Activated CD8-positive, alpha-beta memory T cell treated with anti-CD3 and anti-CD28 coated beads, Interleukin-2, amount 10 ng/mL, durations not matched to agents 7 days and 5 days (primary cell): ENCODE results near the gene OR4F15. TPM values are rescaled to one million over a fixed set of nuclear protein-coding genes. Genes with fewer than 3 reads are reported as not detected.
"Not testable (repeated sequence)": the region's sequence is repeated elsewhere in the genome, so short reads cannot be mapped to it uniquely, and the experiment has no call there.

Experiments used
- ATAC-seq: fragments of 150-1000 bp; cut with Tn5 transposase; one replicate; pipeline ENCODE4 v1.10.0; 2021; ENCODE audit warnings: moderate library complexity
- CTCF ChIA-PET: fragments of 350-600 bp; sonication (Branson Sonifier 250); formaldehyde crosslinking; loops from one replicate; lab custom pipeline; 2021; ENCODE audit warnings: antibody characterized with exemption; lab: Charles Lee
- DNase-seq: peaks from one replicate; pipeline ENCODE4 v3.0.0-alpha.2; 2020
- H3K27ac Mint-ChIP-seq: one replicate; pipeline ENCODE4 v1.8.0; 2021; ENCODE audit warnings: mild to moderate bottlenecking, mixed read lengths
- H3K27me3 Mint-ChIP-seq: one replicate; pipeline ENCODE4 v1.8.0; 2021; ENCODE audit warnings: mixed read lengths
- H3K36me3 Mint-ChIP-seq: one replicate; pipeline ENCODE4 v1.8.0; 2021; ENCODE audit warnings: mild to moderate bottlenecking, mixed read lengths
- H3K4me1 Mint-ChIP-seq: one replicate; pipeline ENCODE4 v1.8.0; 2021; ENCODE audit warnings: mixed read lengths
- H3K4me3 Mint-ChIP-seq: one replicate; pipeline ENCODE4 v1.8.0; 2021; ENCODE audit warnings: mild to moderate bottlenecking, moderate library complexity, mixed read lengths
- H3K9me3 Mint-ChIP-seq: one replicate; pipeline ENCODE4 v1.8.0; 2022; ENCODE audit warnings: low read depth, mixed read lengths
- total RNA-seq, 2 experiments: library from RNA; stranded (reverse); gene quantifications; one replicate each; pipeline ENCODE4 v1.2.3, GENCODE V29; 2021

The OR4F15 gene
- total RNA-seq, 2 experiments from 2014 or later, result not detected

DNA sequence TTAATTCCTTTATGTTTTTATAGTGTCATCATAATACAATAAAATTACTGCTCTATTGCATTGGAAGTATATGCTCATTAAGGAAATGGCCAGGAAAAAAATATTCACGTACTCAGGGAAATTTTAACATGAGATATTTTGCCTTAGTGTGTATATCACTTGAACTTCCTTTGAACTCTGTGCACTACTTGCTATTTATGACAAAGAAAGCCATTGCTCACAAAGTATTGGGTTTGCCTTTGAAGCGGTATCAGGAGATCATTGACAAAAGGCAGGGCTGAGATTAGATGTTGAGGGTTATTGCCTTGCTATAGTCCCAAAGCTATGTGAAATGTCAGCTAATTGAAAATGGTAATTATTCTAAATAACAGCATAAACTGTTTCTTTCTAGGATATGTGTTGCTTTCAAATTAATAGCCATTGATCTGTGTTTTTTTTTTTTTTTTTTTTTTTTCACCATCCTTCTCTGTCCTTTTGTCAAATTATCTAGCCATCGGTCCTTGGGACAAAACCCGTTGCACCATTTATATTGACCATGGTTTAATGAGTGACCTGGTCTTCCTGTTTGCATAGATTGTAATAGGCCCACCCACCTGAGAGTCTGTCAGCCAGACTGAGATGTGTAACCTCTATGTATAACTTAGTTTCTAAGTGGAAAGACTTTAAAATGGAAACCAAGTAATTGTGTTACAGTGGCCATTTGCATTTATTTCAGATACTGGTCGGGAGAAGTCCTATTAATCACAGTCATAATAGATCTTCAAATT is 23.3 kb upstream of the OR4F15 start:
- H3K27ac Mint-ChIP-seq, CTCF ChIA-PET: not testable (repeated sequence)

DNA sequence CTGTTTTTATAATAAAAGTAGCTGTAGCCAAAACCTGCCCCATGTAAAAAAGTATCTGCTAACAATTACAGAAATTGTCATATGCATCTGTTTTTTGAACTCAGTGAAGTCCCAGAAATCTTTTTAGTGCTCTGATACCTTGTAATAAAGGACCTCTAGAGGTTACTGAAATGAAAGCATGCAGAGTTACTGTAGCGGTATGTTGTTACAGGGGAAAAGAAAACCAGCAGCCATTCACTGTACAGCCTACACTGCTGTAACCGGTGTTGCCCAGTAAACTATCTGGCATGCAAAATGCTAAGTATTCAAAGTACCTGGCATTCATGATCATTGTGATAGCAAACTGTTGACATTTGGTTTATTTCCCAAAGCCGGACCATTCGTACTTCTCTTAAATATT is 21.3 kb upstream of the OR4F15 start:
- H3K27ac Mint-ChIP-seq, ATAC-seq, H3K4me3 Mint-ChIP-seq, H3K4me1 Mint-ChIP-seq, DNase-seq, H3K9me3 Mint-ChIP-seq, H3K36me3 Mint-ChIP-seq, CTCF ChIA-PET: not testable (repeated sequence)
- peaks cover 11% of the 10 kb centered on the region for H3K27me3 Mint-ChIP-seq

More for the DNA sequence above, 23.3 kb upstream of the OR4F15 start:
- not testable (repeated sequence) for H3K4me3 Mint-ChIP-seq, DNase-seq, H3K4me1 Mint-ChIP-seq, H3K36me3 Mint-ChIP-seq, H3K9me3 Mint-ChIP-seq, ATAC-seq
- peaks cover 17% of the 10 kb centered on the region for H3K27me3 Mint-ChIP-seq

DNA sequence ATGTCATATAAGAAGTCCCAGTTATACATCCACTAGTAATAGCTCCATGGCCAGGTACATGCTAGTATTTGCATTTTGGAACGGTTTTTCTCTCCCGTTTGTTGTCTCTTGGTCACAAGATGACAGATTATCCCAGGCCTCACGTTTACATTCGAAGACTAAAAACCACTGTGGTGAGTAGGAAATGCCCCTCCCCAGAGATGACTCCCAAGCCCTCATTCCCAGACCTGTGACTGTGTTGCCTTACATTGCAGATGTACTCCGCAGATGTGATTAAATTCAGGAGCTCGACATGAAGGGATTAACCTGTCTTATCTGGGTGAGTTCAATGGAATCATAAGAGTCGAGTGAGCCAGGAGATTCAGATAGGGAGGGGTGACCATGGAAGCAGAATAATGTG is 18.0 kb upstream of the OR4F15 start:
- CTCF ChIA-PET, result not testable (repeated sequence)

DNA sequence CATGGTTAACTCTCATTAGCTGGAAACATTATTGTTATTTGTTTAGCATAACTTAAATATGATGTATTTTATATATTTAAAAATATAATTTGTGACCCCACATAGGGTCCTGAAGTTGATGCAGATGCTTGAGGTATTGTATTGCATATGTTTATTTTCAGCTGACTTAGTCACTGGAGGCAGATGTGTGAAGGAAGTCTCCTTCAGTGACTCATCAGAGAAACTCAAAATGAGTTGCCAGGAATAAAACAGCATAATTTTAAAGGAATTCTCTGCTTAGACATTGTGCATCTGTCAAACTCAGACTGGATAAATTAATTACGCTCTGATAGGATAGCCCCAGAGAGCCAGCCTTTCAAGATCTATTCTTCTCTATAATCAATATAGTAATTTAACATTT is 16.5 kb upstream of the OR4F15 start:
- Mint-ChIP-seq H3K27me3 (peaks cover 5% of the 10 kb centered on the region), H3K9me3 (no peaks in the 10 kb centered on the region), H3K4me3 (no peak overlapping the region), H3K36me3 (no peaks in the 10 kb centered on the region), H3K27ac (no peak overlapping the region), H3K4me1 (no peaks in the 10 kb centered on the region)
- DNase-seq (no peak), ATAC-seq (no peak)
- CTCF ChIA-PET, result no interaction called here

More for the DNA sequence above, 18.0 kb upstream of the OR4F15 start:
- H3K27me3 Mint-ChIP-seq, H3K9me3 Mint-ChIP-seq, H3K27ac Mint-ChIP-seq, H3K36me3 Mint-ChIP-seq, H3K4me1 Mint-ChIP-seq, DNase-seq, H3K4me3 Mint-ChIP-seq, ATAC-seq: not testable (repeated sequence)

DNA sequence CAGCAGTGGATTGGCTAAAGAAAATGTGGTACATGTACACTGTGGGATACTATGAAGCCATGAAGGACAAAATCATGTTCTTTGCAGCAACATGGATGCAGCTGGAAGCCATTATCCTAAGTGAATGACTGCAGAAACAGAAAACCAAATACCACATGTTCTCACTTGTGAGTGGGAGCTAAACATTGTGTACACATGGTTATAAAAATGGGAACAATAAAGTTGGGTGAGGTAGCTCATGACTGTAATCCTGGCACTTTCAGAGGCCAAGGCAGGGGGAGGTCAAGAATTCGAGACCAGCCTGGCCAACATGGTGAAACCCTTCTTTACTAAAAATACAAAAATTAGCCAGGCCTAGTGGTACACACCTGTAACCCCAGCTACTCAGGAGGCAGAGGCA is 12.3 kb upstream of the OR4F15 start:
- ATAC-seq (no peak), DNase-seq (no peak)
- H3K27ac Mint-ChIP-seq, result no peak overlapping the region
- no peaks in the 10 kb centered on the region for H3K36me3 Mint-ChIP-seq
- no peaks in the 10 kb centered on the region for H3K9me3 Mint-ChIP-seq
- no peak overlapping the region for H3K4me3 Mint-ChIP-seq
- CTCF ChIA-PET, result no interaction called here
- no peaks in the 10 kb centered on the region for H3K4me1 Mint-ChIP-seq
- H3K27me3 Mint-ChIP-seq, result peaks cover 5% of the 10 kb centered on the region

DNA sequence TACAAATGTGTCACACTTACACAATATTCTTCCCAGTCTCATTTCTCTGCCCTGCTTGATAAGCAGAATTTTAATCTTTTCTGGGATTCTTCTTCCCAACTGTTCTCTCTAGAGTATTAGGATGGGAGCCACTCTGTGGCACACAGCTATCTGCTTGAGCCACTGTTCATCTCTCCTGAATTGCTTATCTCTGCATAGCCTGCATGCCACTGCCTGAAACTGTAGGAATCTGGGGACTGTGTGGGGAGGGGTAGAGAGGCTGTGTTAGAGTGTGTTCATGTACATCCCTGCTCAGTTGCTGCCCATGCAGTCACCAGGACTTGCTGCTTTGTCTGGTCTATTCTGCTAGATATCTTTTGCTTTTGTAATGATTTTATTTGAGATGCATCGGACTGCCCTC is 11.0 kb upstream of the OR4F15 start:
- no peaks in the 10 kb centered on the region for H3K9me3 Mint-ChIP-seq
- ATAC-seq (no peak), DNase-seq (no peak)
- H3K27ac Mint-ChIP-seq, result no peak overlapping the region
- no peaks in the 10 kb centered on the region for H3K36me3 Mint-ChIP-seq
- CTCF ChIA-PET, result no interaction called here
- no peak overlapping the region for H3K4me3 Mint-ChIP-seq
- no peaks in the 10 kb centered on the region for H3K4me1 Mint-ChIP-seq
- peaks cover 8% of the 10 kb centered on the region for H3K27me3 Mint-ChIP-seq

DNA sequence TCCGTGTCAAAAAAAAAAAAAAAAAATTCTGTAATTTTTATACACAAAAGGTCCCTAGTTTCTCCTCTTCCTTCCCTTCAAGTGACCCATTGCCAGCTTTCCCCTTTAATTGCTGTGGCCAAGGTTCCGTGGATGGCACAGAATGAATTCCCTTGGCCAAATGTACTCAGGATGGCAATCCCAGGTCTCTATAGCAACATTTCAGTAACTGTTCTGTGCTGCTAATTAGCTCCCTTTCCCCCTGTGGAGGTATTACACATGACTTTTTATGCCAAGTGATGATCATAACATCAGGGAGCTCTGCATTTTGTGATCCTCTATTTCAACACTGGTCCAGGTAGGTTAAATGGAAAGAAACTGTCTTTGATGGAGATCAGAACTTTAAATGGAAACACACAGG is 8.8 kb upstream of the OR4F15 start, which contains the start of gene OR4F6:
Gene OR4F6 (plus strand): TSS at position 301 of the 400 bp plus-strand sequence. CDS start 2,211 bp downstream, outside the sequence.
- ATAC-seq (no peak), DNase-seq (no peak)
- CTCF ChIA-PET, result no interaction called here
- Mint-ChIP-seq H3K27ac (no peak within 1 kb of the TSS), H3K27me3 (peaks cover 15% of the 10 kb centered on the region), H3K4me3 (no peak within 1 kb of the TSS), H3K9me3 (no peaks in the 10 kb centered on the region), H3K4me1 (no peaks in the 10 kb centered on the region), H3K36me3 (no peaks in the 10 kb centered on the region)

DNA sequence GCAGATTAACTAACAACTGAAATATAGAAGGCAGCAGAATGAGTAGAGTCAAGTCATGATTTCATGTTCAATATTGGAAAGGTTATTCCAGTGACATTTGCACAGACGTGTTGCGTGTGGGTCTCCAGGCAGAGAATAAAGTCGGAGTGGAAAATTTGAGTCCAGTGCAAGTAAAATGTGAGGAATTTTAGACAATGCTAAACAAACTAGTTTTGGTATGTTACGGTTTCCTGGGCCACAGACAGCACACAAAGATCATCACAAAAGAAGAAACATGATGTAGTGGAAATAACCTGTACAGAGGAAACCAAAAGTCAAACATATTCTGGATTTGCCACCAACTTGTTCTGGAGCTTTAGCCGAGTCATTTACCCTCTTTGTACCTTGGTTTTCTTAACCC is 8.3 kb upstream of the OR4F15 start:
- H3K27me3 Mint-ChIP-seq, result peaks cover 16% of the 10 kb centered on the region
- no peak overlapping the region for H3K27ac Mint-ChIP-seq
- no peak overlapping the region for H3K4me3 Mint-ChIP-seq
- no peaks in the 10 kb centered on the region for H3K9me3 Mint-ChIP-seq
- ATAC-seq, result no peak
- no peaks in the 10 kb centered on the region for H3K4me1 Mint-ChIP-seq
- CTCF ChIA-PET, result no interaction called here
- no peak for DNase-seq
- no peaks in the 10 kb centered on the region for H3K36me3 Mint-ChIP-seq

DNA sequence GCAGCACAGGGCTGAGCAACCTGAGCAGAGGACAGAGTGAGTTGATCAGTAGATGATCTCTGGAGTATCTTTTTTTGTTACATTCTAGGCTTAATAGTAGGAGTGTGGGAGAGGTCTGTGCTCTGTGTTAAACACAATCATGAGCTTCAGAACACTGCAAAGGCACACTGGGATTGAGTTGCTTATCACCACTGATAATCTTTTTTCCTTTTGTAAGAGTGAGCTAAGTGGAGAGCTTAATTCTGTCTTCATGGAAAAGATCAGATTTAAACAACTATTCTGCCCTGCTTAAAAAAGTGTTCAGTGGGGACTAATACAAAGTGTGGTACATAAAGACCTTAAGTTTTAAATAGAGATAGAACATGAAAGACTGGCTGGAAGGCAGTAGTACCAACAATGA is 7.6 kb upstream of the OR4F15 start:
- Mint-ChIP-seq H3K27me3 (peaks cover 16% of the 10 kb centered on the region), H3K4me3 (no peak overlapping the region), H3K27ac (no peak overlapping the region), H3K9me3 (no peaks in the 10 kb centered on the region), H3K4me1 (no peaks in the 10 kb centered on the region), H3K36me3 (no peaks in the 10 kb centered on the region)
- ATAC-seq, result no peak
- CTCF ChIA-PET, result no interaction called here
- DNase-seq, result no peak

DNA sequence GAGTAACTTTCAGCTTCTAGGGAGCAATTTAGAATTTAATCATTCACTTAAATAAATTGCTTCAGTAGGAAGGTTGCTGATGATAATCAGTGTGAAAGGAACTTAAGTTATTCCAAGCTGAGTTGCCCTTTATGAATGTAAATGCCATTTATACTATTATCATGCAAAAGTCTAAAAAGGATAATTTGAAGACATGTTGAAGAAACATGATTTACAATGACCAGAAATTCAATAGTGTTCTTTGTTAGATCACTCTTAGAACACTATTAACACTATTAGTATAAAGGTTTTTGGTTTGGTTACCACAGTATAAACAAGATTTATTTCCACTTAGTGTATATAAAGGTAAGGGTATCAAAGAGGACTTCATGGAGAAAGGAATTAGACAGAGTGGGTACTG is 7.1 kb upstream of the OR4F15 start:
- Mint-ChIP-seq H3K27me3 (peaks cover 16% of the 10 kb centered on the region), H3K4me3 (no peak overlapping the region), H3K36me3 (no peaks in the 10 kb centered on the region), H3K9me3 (no peaks in the 10 kb centered on the region), H3K27ac (no peak overlapping the region), H3K4me1 (no peaks in the 10 kb centered on the region)
- CTCF ChIA-PET, result no interaction called here
- no peak for ATAC-seq
- no peak for DNase-seq

DNA sequence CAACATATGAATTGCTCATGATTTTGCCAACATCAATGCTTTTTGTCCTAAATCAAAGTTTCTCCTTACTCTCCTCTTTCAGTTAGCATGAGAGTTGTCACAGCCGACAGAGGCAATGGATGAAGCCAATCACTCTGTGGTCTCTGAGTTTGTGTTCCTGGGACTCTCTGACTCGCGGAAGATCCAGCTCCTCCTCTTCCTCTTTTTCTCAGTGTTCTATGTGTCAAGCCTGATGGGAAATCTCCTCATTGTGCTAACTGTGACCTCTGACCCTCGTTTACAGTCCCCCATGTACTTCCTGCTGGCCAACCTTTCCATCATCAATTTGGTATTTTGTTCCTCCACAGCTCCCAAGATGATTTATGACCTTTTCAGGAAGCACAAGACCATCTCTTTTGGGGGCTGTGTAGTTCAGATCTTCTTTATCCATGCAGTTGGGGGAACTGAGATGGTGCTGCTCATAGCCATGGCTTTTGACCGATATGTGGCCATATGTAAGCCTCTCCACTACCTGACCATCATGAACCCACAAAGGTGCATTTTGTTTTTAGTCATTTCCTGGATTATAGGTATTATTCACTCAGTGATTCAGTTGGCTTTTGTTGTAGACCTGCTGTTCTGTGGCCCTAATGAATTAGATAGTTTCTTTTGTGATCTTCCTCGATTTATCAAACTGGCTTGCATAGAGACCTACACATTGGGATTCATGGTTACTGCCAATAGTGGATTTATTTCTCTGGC is 6.2 kb upstream of the OR4F15 start:
- no peaks in the 10 kb centered on the region for H3K9me3 Mint-ChIP-seq
- no peaks in the 10 kb centered on the region for H3K36me3 Mint-ChIP-seq
- CTCF ChIA-PET, result no interaction called here
- DNase-seq (no peak), ATAC-seq (no peak)
- no peak overlapping the region for H3K4me3 Mint-ChIP-seq
- H3K27ac Mint-ChIP-seq, result no peak overlapping the region
- H3K4me1 Mint-ChIP-seq, result no peaks in the 10 kb centered on the region
- H3K27me3 Mint-ChIP-seq, result peaks cover 16% of the 10 kb centered on the region

DNA sequence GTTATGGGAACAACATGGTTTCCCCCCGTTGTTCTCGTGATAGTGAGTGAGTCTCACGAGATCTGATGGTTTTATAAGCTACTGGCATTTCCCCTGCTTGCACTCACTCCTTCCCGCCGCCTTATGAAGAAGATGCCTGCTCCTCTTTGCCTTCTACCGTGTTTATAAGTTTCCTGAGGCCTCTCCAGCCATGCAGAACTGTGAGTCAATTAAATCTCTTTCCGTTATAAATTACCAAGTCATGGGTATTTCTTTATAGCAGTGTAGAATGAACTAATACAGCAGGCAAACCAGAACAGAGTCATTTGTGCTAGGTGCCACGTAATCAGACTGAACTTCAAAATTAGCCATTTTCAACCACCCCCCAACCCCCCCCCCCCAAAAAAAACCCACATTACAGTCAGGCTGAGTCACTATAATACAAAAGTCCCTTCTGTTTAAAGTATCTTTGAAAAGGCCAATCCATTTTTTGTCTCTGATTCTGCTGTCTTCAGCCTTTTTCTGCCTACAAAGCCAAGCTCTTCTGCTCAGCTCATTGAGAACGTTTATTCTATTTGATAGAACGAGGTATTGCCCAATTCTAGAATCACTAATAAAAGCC is 4.6 kb upstream of the OR4F15 start:
- Mint-ChIP-seq H3K4me3 (no peak overlapping the region), H3K36me3 (no peaks in the 10 kb centered on the region), H3K27me3 (peaks cover 25% of the 10 kb centered on the region), H3K4me1 (no peaks in the 10 kb centered on the region), H3K27ac (no peak overlapping the region), H3K9me3 (no peaks in the 10 kb centered on the region)
- DNase-seq, result no peak
- no peak for ATAC-seq
- CTCF ChIA-PET, result no interaction called here

DNA sequence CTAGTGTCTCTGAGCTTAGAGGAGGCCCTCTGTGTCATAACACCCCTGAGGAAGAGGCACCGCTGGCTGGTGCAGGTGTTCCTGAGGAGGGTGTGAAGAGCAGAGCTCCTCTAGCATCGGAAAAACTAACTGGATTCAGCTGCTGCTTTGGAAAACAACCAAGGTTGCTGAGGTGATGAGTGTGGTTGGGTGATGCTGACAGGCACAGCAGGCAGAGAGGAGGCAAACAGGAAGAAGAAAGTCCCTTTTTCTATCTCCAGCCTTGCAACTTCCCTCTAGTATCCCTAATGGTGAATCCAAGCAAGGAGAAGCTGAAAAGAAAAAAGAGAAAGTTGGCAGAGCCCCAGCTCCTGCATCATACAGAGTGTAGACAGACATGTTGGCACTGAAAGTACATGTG is 3.8 kb upstream of the OR4F15 start:
- CTCF ChIA-PET, result no interaction called here
- H3K9me3 Mint-ChIP-seq, result no peaks in the 10 kb centered on the region
- ATAC-seq, result no peak
- H3K36me3 Mint-ChIP-seq, result no peaks in the 10 kb centered on the region
- no peak overlapping the region for H3K27ac Mint-ChIP-seq
- H3K27me3 Mint-ChIP-seq, result peaks cover 31% of the 10 kb centered on the region
- no peaks in the 10 kb centered on the region for H3K4me1 Mint-ChIP-seq
- no peak for DNase-seq
- no peak overlapping the region for H3K4me3 Mint-ChIP-seq

DNA sequence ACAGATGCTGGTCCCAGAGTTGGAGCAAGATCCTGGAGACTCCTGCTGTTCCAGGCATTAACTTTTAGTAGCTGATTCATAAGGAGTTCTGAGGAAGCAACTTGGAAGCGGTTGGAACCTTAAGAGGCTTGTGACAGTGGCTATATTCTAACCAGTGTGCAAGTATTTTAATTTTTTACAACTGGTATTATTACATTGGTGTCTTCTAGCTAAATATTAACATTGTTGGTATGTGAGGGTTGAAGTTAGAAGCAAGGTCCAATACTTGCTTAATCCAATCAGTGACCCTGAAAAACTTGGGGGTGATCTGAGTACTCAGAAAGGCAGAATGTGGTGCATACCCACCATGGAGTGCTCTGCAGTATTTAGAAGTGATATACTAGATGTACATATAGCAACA is 1.5 kb upstream of the OR4F15 start:
- Mint-ChIP-seq H3K36me3 (no peaks in the 10 kb centered on the region), H3K4me1 (no peaks in the 10 kb centered on the region), H3K27me3 (peaks cover 33% of the 10 kb centered on the region), H3K27ac (no peak overlapping the region), H3K9me3 (no peaks in the 10 kb centered on the region), H3K4me3 (no peak overlapping the region)
- CTCF ChIA-PET, result no interaction called here
- DNase-seq, result no peak
- ATAC-seq, result no peak
